Right renal pelvis (tissue), 4 donors: ENCODE measurements around the gene MAK. TPM values are rescaled to one million over a fixed set of nuclear protein-coding genes. Genes with fewer than 3 reads are reported as not detected.
A peak's percentile ranks its signal among the peaks of the same experiment; 100 is the strongest.
"Not testable (repeated sequence)": the region's sequence is repeated elsewhere in the genome, so short reads cannot be mapped to it uniquely, and the experiment has no call there.

Experiments
- DNase-seq, 4 donors: peaks; one replicate each; pipeline ENCODE4 v3.0.0-alpha.2; 2013; ENCODE audit warnings: low read depth in 4 of 4, low spot score in 3 of 4, missing footprints in 1 of 4
- polyA plus RNA-seq, 4 donors: library from polyadenylated mRNA; unstranded; fragments of 120-200 nt; gene quantifications; one replicate each; pipeline ENCODE4 v1.2.1, GENCODE V29; 2013; ENCODE audit not compliant: insufficient read length in 4 of 4

MAK gene
- polyA plus RNA-seq, 4 donors = 1.6 to 1.9 (median 1.6) TPM

- no peak for DNase-seq
Observed at GRCh38 chr6:10793035-10793434, 45.3 kb downstream of the MAK start.

- no peak for DNase-seq
Observed at GRCh38 chr6:10792101-10792500, 46.2 kb downstream of the MAK start.

GRCh38 chr6:10791673-10792072 lies 46.7 kb downstream of the MAK start:
- no peak for DNase-seq

GRCh38 chr6:10779076-10779475 lies 59.3 kb downstream of the MAK start:
- no peak for DNase-seq

GRCh38 chr6:10778230-10778629 lies 60.1 kb downstream of the MAK start:
- no peak for DNase-seq

- no peak for DNase-seq
Observed at GRCh38 chr6:10771371-10771894, 66.9 kb downstream of the MAK start.

GRCh38 chr6:10769419-10769818 lies 68.9 kb downstream of the MAK start:
- no peak for DNase-seq

GRCh38 chr6:10763006-10763405 lies 75.3 kb downstream of the MAK start:
- no peak for DNase-seq

- no peak for DNase-seq
Observed at GRCh38 chr6:10759884-10760329, 78.4 kb downstream of the MAK start.

GRCh38 chr6:10759312-10759839 lies 79.0 kb downstream of the MAK start:
- DNase-seq = no peak

- no peak for DNase-seq
Observed at GRCh38 chr6:10756085-10756484, 82.3 kb downstream of the MAK start.

- DNase-seq = not testable (repeated sequence)
Observed at GRCh38 chr6:10751757-10752156, 86.6 kb downstream of the MAK start.

GRCh38 chr6:10750568-10750967 lies 87.8 kb downstream of the MAK start:
- not testable (repeated sequence) for DNase-seq

GRCh38 chr6:10749734-10750133 lies 88.6 kb downstream of the MAK start:
- DNase-seq = no peak

- peak; percentile 94 to 97 (median 96) for DNase-seq
Observed at GRCh38 chr6:10747251-10747972, 90.9 kb downstream of the MAK start, which contains the start of gene TMEM14B. Gene TMEM14B (plus strand): TSS chr6:10747805. CDS start chr6:10749246, 1,441 bp downstream.

GRCh38 chr6:10746915-10747250 lies 91.5 kb downstream of the MAK start:
- DNase-seq = no peak

- DNase-seq = no peak
Observed at GRCh38 chr6:10745116-10745515, 93.2 kb downstream of the MAK start.

GRCh38 chr6:10743515-10743914 lies 94.8 kb downstream of the MAK start:
- no peak for DNase-seq

- DNase-seq = no peak
Observed at GRCh38 chr6:10742251-10742650, 96.1 kb downstream of the MAK start.

- DNase-seq = not testable (repeated sequence)
Observed at GRCh38 chr6:10741643-10742042, 96.7 kb downstream of the MAK start.

GRCh38 chr6:10740061-10740460 lies 98.3 kb downstream of the MAK start:
- DNase-seq = no peak

GRCh38 chr6:10736731-10737130 lies 101.6 kb downstream of the MAK start:
- no peak for DNase-seq
